Ovary (tissue), 9 donors: ENCODE results near the gene FGFR3. TPM values are rescaled to one million over a fixed set of nuclear protein-coding genes. Genes with fewer than 3 reads are reported as not detected.

Experiments used
- DNase-seq, 5 donors: peaks; one replicate each; pipeline ENCODE4 v3.0.0-alpha.2; 2019 to 2020
- H3K27ac ChIP-seq, 2 donors: fragments of 200-600 bp; one replicate each; pipeline versions ENCODE4 v1.5.1 to v1.8.0; 2019 to 2022
- H3K27me3 ChIP-seq: fragments of 200-600 bp; one replicate; pipeline ENCODE4 v1.8.0; 2022
- H3K36me3 ChIP-seq: fragments of 200-600 bp; sonication (generic); one replicate; pipeline ENCODE4 v1.5.1; 2019
- H3K4me1 ChIP-seq: one replicate; pipeline ENCODE4 v1.8.1; 2013; ENCODE audit warnings: mild to moderate bottlenecking, moderate library complexity; ENCODE audit not compliant: insufficient read depth
- H3K4me3 ChIP-seq: fragments of 200-600 bp; sonication (generic); one replicate; pipeline ENCODE4 v1.5.1; 2017
- H3K9me3 ChIP-seq, 2 donors: fragments of 200-600 bp in 1 of 2; sonication (generic) in 1 of 2; one replicate each; pipeline versions ENCODE4 v1.5.1 to v1.8.1; 2013 to 2019; ENCODE audit warnings: mild to moderate bottlenecking in 1 of 2, moderate library complexity in 1 of 2
- EP300 ChIP-seq: sonication (generic); formaldehyde crosslinking; IDR thresholded peaks from one replicate; pipeline ENCODE4 v1.6.1; 2017; ENCODE audit warnings: antibody characterized with exemption
- POLR2A ChIP-seq: fragments of 450-650 bp; IDR thresholded peaks from one replicate; pipeline ENCODE4 v1.6.1; 2017; ENCODE audit warnings: antibody characterized with exemption, mild to moderate bottlenecking, moderate library complexity
- WGBS, 3 donors: extraction: QIAGEN DNeasy Blood & Tissue Kit in 1 of 3; methylation state at CpG; one replicate each; pipeline versions ENCODE4 v1.1.5 to v1.1.7; 2013 to 2017; 5-methylcytosine and 5-hydroxymethylcytosine counted together
- intact Hi-C, 4 donors: fragments of 100-400 bp; cut with DNase I; formaldehyde crosslinking; loops; one replicate each; pipeline versions ENCODE4 v1.11.0 to v1.15.1; 2022 to 2023
- polyA plus RNA-seq, 2 donors: library from polyadenylated mRNA; stranded (reverse); fragments of 200-250 nt in 1 of 2; fragments of 350-450 nt in 1 of 2; fragmentation: Illumina TruSeq in 1 of 2; extraction: RNeasy Lipid Tissue Mini Kit (QIAGEN cat#74804) in 1 of 2; gene quantifications; one replicate each; pipeline ENCODE4 v1.2.3, GENCODE V29; 2013 to 2014
- total RNA-seq, 7 donors: library from RNA; depleted of rRNA in 2 of 7; stranded (reverse); fragments of >200 nt in 2 of 7; fragmentation: NEBNext Ultra II Directional in 3 of 7; extraction: Animal tissue kit (Norgen Biotek cat#: 25700) in 3 of 7; gene quantifications; one replicate each; pipeline versions ENCODE4 v1.1.0 to v1.2.4, GENCODE V29; 2016 to 2023
- TF ChIP-seq, protein P1 (sequence below), 3 donors: fragments of 450-650 bp in 2 of 3; fragments of 200-600 bp in 1 of 3; IDR thresholded peaks; one replicate each; pipeline versions ENCODE4 v1.5.1 to v1.8.0; 2016 to 2022; ENCODE audit warnings: antibody characterized with exemption in 3 of 3, mild to moderate bottlenecking in 1 of 3
- donor health status: DM: no; HTN: no; CAD: no; lungs with moderate emphysema.
- donor health status: DM: no; HTN: no; CAD: no.
- donor health status: Bipolar disorder and iron deficiency.
- donor health status: DM: yes; HTN: yes; CAD: no.
- donor health status: DM: no; HTN: no; CAD: no.
- donor health status: DM: yes; HTN: yes; CAD: no.

Gene FGFR3
- total and polyA plus RNA-seq, 9 donors, result 0.12 to 9.2 (median 0.57) TPM

DNA sequence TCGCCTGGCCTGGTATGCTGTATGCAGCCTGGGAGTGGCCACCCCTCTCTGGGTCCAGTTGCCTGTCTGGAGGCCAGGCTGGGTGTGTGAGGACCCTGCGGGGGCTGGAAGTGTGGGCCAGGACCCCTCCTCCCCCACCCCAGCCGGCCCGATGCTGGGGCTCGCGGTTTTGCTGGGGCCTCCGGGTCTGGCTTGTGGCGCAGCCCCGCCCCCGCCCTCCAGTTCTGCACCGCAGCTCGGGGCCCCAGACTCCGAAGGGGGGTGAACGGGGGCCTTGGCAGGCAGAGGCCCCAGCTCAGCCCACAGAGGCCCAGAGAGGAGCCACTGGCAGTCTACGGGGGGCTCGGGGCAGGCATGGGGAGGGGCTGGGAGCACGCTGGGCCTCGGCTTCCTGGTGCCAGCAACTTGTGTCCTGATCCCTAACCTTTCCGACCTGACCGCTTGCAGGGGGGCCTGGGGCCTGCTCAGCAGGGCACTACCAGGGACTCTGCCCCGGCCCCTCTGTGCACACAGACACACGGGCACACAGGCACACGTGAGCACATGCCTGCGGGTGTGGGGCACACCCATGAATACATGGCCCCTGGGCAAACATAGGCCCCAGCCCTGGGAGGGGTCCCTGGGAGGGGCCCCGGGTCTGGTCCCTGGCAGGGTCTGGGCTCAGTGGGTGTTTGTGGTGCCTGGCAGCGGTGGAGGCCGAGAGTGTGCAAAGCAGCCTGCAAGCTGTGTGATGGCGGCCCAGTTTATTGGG is 21.4 kb upstream of the FGFR3 start:
- no peak overlapping the region for H3K27ac ChIP-seq
- H3K4me1 ChIP-seq, result no peaks in the 10 kb centered on the region
- no peak for DNase-seq
- no peaks in the 10 kb centered on the region for H3K27me3 ChIP-seq
- WGBS, 3 donors, result 53 to 80% (median 59%) methylated on average over 12 to 27 of the region's 28 CpGs
- no peaks in the 10 kb centered on the region for H3K9me3 ChIP-seq
- no peaks in the 10 kb centered on the region for H3K36me3 ChIP-seq
- TF ChIP-seq POLR2A (no peak), EP300 (no peak)
- TF ChIP-seq, protein P1, sequence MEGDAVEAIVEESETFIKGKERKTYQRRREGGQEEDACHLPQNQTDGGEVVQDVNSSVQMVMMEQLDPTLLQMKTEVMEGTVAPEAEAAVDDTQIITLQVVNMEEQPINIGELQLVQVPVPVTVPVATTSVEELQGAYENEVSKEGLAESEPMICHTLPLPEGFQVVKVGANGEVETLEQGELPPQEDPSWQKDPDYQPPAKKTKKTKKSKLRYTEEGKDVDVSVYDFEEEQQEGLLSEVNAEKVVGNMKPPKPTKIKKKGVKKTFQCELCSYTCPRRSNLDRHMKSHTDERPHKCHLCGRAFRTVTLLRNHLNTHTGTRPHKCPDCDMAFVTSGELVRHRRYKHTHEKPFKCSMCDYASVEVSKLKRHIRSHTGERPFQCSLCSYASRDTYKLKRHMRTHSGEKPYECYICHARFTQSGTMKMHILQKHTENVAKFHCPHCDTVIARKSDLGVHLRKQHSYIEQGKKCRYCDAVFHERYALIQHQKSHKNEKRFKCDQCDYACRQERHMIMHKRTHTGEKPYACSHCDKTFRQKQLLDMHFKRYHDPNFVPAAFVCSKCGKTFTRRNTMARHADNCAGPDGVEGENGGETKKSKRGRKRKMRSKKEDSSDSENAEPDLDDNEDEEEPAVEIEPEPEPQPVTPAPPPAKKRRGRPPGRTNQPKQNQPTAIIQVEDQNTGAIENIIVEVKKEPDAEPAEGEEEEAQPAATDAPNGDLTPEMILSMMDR (IDR thresholded peaks at IDR 0.05), result no peak
- no peak overlapping the region for H3K4me3 ChIP-seq
- intact Hi-C loops, result no loop called here

DNA sequence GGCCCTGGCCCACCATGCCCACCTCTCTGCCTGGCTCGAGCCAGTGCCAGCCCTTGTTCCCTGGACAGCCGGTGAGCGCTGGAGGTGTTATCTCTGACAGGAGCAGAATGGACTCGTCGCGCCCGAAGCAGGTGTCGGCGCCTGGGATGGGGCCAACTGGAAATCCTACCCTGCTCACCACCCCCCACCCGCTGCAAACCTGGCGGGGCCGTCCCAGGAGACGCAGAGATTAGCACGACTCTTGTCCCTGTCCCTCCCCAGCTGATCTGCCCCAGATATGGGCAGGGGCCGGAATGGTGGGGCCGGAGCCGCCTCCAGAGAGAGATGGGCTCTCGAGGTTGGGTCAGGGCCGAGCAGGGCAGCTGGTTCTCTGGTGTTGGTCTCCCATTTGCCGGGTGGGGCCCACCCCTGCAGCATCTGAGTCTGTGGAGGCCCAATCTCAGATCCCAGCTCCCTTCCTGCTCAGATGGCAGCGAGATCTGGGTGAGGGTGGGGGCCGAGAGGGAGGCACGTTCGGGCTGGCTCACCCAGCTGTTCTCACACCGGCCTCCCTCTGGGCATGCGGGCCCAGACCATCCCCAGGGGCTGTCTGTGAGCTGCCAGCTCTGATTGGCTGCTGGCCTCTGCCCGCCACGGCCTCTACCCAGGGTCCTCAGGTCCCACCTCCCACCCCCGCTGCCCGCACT is 20.1 kb upstream of the FGFR3 start:
- no peaks in the 10 kb centered on the region for H3K9me3 ChIP-seq
- no peak overlapping the region for H3K4me3 ChIP-seq
- DNase-seq, result no peak
- intact Hi-C loops, result no loop called here
- H3K36me3 ChIP-seq, result no peaks in the 10 kb centered on the region
- WGBS, 3 donors, result 72 to 84% (median 76%) methylated on average over 16 to 30 of the region's 30 CpGs
- H3K4me1 ChIP-seq, result no peaks in the 10 kb centered on the region
- H3K27me3 ChIP-seq, result no peaks in the 10 kb centered on the region
- TF ChIP-seq POLR2A (no peak), EP300 (no peak)
- TF ChIP-seq, protein P1 (IDR thresholded peaks at IDR 0.05), result no peak
- H3K27ac ChIP-seq, result no peak overlapping the region

- H3K4me1 ChIP-seq, result no peaks in the 10 kb centered on the region
- no peak overlapping the region for H3K4me3 ChIP-seq
- H3K9me3 ChIP-seq, result no peaks in the 10 kb centered on the region
- TF ChIP-seq, protein P1 (IDR thresholded peaks at IDR 0.05), result no peak
- no peak for TF ChIP-seq POLR2A
- TF ChIP-seq EP300, result no peak
- H3K27me3 ChIP-seq, result no peaks in the 10 kb centered on the region
- H3K27ac ChIP-seq, result no peak overlapping the region
- no peak for DNase-seq
- intact Hi-C loops, result no loop called here
- H3K36me3 ChIP-seq, result no peaks in the 10 kb centered on the region
- WGBS, 3 donors, result 84 to 90% (median 87%) methylated on average over 9 to 10 of the region's 10 CpGs
Observed at GRCh38 chr4:1773754-1774153, 19.3 kb upstream of the FGFR3 start.

DNA sequence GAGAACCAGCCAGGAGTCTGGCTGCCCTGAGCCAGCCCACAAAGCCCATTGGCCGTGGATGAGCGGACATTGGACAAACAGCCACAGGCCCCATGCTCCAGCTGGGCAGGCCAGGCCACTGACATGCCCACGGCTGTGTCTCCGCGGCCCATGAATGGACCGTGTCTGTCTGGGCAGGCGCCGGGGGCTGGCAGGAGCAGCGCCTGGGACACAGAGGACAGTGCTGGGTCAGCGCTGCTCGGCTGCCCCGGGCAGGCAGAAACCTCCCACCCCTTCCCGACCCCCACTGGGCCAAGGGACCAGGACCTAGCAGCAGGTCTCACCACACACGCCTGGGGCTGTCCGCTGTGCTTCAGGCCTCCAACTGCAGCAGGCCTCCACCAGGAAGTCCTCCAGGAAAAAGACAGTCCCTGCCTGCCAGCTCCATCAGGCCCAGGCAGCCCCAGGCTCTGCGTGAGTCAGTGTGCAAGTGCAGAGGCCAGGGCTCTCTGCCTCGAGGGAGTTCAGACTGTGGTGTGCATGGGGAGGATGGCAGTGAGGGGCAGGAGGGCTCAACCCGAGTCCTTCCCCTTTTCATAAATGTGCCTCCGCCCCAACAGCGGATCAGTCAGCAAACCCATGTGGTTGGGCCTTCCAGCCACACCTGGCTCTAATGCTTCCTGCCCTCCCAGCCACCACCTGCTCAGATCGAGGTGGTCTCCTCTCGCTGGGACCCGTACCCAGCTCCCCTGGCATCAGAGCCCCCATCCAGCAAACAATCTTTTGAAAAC is 17.2 kb upstream of the FGFR3 start:
- WGBS, 3 donors, result 81 to 84% (median 84%) methylated on average over 21 to 23 of the region's 23 CpGs
- intact Hi-C loops, result no loop called here

More for the DNA sequence above, 17.2 kb upstream of the FGFR3 start:
- Histone ChIP-seq H3K27ac (no peak overlapping the region), H3K9me3 (no peaks in the 10 kb centered on the region), H3K36me3 (no peaks in the 10 kb centered on the region), H3K27me3 (no peaks in the 10 kb centered on the region), H3K4me3 (no peak overlapping the region), H3K4me1 (no peaks in the 10 kb centered on the region)
- no peak for TF ChIP-seq POLR2A
- TF ChIP-seq, protein P1 (IDR thresholded peaks at IDR 0.05), result no peak
- TF ChIP-seq EP300, result no peak
- DNase-seq, result no peak
